ENCODE measurements around the gene ATXN3. TPM values are rescaled to one million over a fixed set of nuclear protein-coding genes. Genes with fewer than 3 reads are reported as not detected.
A peak's percentile ranks its signal among the peaks of the same experiment; 100 is the strongest.

The ATXN3 gene
- total RNA-seq, 1 experiment from 2014 or later: 14.6 TPM

DNA sequence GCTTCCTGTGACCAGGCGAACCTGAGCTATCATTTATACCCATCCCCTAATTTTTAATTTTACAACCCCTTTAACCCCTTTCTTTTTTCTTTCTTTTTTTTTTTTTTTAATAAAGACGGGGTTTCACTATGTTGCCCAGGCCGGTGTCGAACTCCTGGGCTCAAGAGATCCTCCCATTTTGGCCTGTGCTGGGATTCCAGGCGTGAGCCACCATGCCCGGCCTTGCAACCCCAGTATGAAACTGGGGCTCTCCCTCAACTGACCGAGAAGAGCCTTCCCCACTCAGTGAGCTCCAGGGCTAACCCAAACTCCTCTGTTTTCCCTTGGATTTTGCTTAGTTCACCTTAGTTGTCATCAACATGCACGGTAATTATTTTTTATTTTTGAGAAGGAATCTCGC is 16.4 kb upstream of the ATXN3 start:
- ChIA-PET CTCF (interaction anchor here (0.6 kb wide), 1 partner anchor 15 kb away, joined by 3 read pairs; no protein-coding TSS in a partner anchor), POLR2A (interaction anchor here (0.7 kb wide), 1 partner anchor 22 kb away, joined by 6 read pairs; no protein-coding TSS in a partner anchor)
- BruUV-seq (replicated peaks): TSS peak; percentile 62
- H3K27me3 ChIP-seq (ENCODE audit: control insufficient read depth, insufficient read depth, low read length): no peaks in the 10 kb centered on the region
- peak overlapping the region; percentile 97 for H3K27ac ChIP-seq (ENCODE audit: low read length)
- DNase-seq (ENCODE audit: low read depth, low spot score) (no peak), ATAC-seq (no peak)
- H3K9me3 ChIP-seq (ENCODE audit: control insufficient read depth, insufficient read depth, low read depth, low read length): no peaks in the 10 kb centered on the region
- no peaks in the 10 kb centered on the region for H3K4me1 ChIP-seq (ENCODE audit: control insufficient read depth, insufficient read depth, low read length)
- intact Hi-C loops (cut with micrococcal nuclease; ENCODE audit: unreplicated experiment) (no loop called here), in situ Hi-C loops (cut with HindIII; ENCODE audit: low pct_unique_long_range_greater_than_20kb, low sequenced_read_pairs) (no loop called here)
- TF ChIP-seq CTCF (IDR thresholded peaks at IDR 0.05) (no peak), POLR2AphosphoS5 (IDR thresholded peaks at IDR 0.05; ENCODE audit: low read depth, low read length) (no peak), SIN3A (IDR thresholded peaks at IDR 0.05; ENCODE audit: borderline replicate concordance, insufficient read depth, low read depth, low read length) (no peak), TCF7L2 (IDR thresholded peaks at IDR 0.05; ENCODE audit: low read depth, low read length) (no peak), REST (IDR thresholded peaks at IDR 0.05; ENCODE audit: insufficient read depth in 1 of 2, low read depth in 2 of 2, low read length in 1 of 2) (no peak)
- H3K4me3 ChIP-seq (ENCODE audit: low read depth in 2 of 2, low read length in 2 of 2): peak overlapping the region; percentile 81 to 94
- H3K36me3 ChIP-seq (ENCODE audit: control insufficient read depth, insufficient read depth, low read length): peaks cover 10% of the 10 kb centered on the region

DNA sequence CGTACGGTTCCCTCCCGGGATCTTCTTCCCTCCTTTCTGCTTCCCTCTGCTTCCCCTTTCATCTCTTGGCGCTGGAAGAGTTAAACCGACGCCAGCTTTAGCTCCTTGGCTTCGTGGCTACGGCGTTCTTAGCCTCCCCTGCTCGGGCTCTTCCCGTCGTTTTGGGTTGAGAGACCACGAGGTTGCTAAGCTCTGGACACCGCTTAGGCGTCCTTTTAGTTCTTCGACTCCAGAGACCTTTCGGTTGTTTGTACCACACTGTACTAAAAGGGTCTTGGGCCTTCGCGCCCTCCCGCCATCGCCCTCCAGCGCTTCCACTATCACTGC is 15.9 kb upstream of the ATXN3 start:
- no peak for DNase-seq (ENCODE audit: low read depth, low spot score)

More for the DNA sequence above, 15.9 kb upstream of the ATXN3 start:
- Histone ChIP-seq H3K27ac (ENCODE audit: low read length) (peak overlapping the region; percentile 97), H3K9me3 (ENCODE audit: control insufficient read depth, insufficient read depth, low read depth, low read length) (no peaks in the 10 kb centered on the region), H3K27me3 (ENCODE audit: control insufficient read depth, insufficient read depth, low read length) (no peaks in the 10 kb centered on the region), H3K4me1 (ENCODE audit: control insufficient read depth, insufficient read depth, low read length) (no peaks in the 10 kb centered on the region), H3K4me3 (ENCODE audit: low read depth in 2 of 2, low read length in 2 of 2) (peak overlapping the region; percentile 81 to 94), H3K36me3 (ENCODE audit: control insufficient read depth, insufficient read depth, low read length) (peaks cover 10% of the 10 kb centered on the region)
- CTCF ChIA-PET: interaction anchor here (0.6 kb wide), 1 partner anchor 14 kb away, joined by 3 read pairs; no protein-coding TSS in a partner anchor
- no TSS peak for BruUV-seq (replicated peaks)
- intact Hi-C loops (cut with micrococcal nuclease; ENCODE audit: unreplicated experiment) (no loop called here), in situ Hi-C loops (cut with HindIII; ENCODE audit: low pct_unique_long_range_greater_than_20kb, low sequenced_read_pairs) (no loop called here)
- POLR2A ChIA-PET: interaction anchor here (0.7 kb wide), 1 partner anchor 117 kb away, joined by 6 read pairs; no protein-coding TSS in a partner anchor
- ATAC-seq: peak; percentile 33
- TF ChIP-seq TCF7L2 (IDR thresholded peaks at IDR 0.05; ENCODE audit: low read depth, low read length): no peak
- no peak for TF ChIP-seq POLR2AphosphoS5 (IDR thresholded peaks at IDR 0.05; ENCODE audit: low read depth, low read length)
- no peak for TF ChIP-seq CTCF (IDR thresholded peaks at IDR 0.05)
- TF ChIP-seq REST (IDR thresholded peaks at IDR 0.05; ENCODE audit: insufficient read depth in 1 of 2, low read depth in 2 of 2, low read length in 1 of 2): no peak
- no peak for TF ChIP-seq SIN3A (IDR thresholded peaks at IDR 0.05; ENCODE audit: borderline replicate concordance, insufficient read depth, low read depth, low read length)

Measured in Panc1 (cell line).